ENCODE results near the gene RHBDL1.

DNA sequence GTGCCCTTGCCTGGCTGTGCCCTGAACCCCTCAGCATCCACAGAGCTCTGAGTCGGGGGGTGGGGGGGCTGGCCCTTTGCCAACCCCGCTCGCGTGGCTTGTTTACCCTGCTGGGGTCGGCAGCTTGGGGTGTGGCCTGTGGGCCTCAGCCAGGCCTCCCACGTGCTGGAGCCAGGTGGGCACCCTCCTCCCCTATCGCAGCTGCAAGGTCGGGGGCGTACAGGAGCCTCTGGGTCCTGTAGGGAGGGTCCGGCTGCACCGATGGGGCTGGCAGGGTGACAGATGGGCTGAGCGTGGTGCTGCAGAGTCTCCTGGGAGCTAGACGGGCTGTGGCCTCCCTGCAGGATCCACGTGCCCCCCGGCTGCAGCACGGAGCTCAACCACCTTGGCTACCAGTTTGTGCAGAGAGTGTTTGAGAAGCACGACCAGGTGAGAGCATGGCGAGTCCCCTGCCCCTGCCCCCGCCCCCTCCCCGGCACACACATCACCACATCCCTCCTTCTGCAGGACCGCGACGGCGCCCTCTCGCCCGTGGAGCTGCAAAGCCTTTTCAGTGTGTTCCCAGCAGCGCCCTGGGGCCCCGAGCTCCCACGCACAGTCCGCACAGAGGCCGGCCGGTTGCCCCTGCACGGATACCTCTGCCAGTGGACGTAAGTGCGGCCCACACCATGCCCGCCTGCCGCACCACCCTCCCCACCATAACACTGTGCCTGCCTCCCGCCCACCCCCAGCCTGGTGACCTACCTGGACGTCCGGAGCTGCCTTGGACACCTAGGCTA, 3.9 kb upstream of the RHBDL1 start:
- TF ChIP-seq, protein P1, sequence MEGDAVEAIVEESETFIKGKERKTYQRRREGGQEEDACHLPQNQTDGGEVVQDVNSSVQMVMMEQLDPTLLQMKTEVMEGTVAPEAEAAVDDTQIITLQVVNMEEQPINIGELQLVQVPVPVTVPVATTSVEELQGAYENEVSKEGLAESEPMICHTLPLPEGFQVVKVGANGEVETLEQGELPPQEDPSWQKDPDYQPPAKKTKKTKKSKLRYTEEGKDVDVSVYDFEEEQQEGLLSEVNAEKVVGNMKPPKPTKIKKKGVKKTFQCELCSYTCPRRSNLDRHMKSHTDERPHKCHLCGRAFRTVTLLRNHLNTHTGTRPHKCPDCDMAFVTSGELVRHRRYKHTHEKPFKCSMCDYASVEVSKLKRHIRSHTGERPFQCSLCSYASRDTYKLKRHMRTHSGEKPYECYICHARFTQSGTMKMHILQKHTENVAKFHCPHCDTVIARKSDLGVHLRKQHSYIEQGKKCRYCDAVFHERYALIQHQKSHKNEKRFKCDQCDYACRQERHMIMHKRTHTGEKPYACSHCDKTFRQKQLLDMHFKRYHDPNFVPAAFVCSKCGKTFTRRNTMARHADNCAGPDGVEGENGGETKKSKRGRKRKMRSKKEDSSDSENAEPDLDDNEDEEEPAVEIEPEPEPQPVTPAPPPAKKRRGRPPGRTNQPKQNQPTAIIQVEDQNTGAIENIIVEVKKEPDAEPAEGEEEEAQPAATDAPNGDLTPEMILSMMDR (optimal IDR thresholded peaks at IDR 0.05 in 1 of 3, IDR thresholded peaks at IDR 0.05 in 1 of 3, conservative IDR thresholded peaks at IDR 0.05 in 1 of 3; ENCODE audit: extremely low read depth in 1 of 3, insufficient read depth in 2 of 3, low read length in 3 of 3) = no peak
- no peak for TF ChIP-seq EZH2 (IDR thresholded peaks at IDR 0.05; ENCODE audit: low read length)
